PFSK-1 (cell line): Measurements from ENCODE around the gene FAM13C.

Experiments used
- POLR2AphosphoS5 ChIP-seq: IDR thresholded peaks from 2 replicates; pipeline ENCODE4 v1.6.1; 2012; ENCODE audit warnings: low read depth, mild to moderate bottlenecking, control low read depth, low read length, moderate library complexity
- SIN3A ChIP-seq: IDR thresholded peaks from 2 replicates; pipeline ENCODE4 v1.6.1; 2012; ENCODE audit warnings: mild to moderate bottlenecking, low read length, moderate library complexity, borderline replicate concordance; ENCODE audit not compliant: insufficient read depth
- TF ChIP-seq, protein P1 (sequence below), 2 experiments: IDR thresholded peaks; 2 replicates each; pipeline versions ENCODE4 v1.6.1 to v1.8.0; 2011 to 2012; ENCODE audit warnings: low read depth in 2 of 2, low read length in 2 of 2, control low read depth in 1 of 2, inconsistent platforms in 1 of 2, mild to moderate bottlenecking in 1 of 2, moderate library complexity in 1 of 2; ENCODE audit not compliant: insufficient read depth in 1 of 2

DNA sequence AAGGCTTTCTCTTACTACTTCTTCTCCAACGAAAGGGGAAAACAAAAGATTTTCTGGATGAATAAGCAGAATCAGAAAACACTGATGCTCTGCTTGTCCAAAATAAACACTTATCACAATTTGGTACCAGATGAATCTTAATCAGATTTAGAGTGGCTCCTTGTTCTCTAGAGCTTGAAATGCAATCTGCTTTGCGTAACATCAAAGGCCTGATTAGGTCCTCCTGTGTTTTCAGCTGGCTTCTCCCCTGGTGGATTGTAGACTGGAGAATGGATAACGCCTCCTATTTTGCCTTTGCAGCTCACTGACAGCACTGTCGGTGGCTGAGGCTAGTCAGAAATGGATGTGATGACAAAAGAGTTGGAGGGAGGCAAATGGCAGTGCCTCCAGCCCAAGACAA, 91.2 kb downstream of the FAM13C start:
- TF ChIP-seq SIN3A (no peak), POLR2AphosphoS5 (no peak)
- TF ChIP-seq, protein P1, sequence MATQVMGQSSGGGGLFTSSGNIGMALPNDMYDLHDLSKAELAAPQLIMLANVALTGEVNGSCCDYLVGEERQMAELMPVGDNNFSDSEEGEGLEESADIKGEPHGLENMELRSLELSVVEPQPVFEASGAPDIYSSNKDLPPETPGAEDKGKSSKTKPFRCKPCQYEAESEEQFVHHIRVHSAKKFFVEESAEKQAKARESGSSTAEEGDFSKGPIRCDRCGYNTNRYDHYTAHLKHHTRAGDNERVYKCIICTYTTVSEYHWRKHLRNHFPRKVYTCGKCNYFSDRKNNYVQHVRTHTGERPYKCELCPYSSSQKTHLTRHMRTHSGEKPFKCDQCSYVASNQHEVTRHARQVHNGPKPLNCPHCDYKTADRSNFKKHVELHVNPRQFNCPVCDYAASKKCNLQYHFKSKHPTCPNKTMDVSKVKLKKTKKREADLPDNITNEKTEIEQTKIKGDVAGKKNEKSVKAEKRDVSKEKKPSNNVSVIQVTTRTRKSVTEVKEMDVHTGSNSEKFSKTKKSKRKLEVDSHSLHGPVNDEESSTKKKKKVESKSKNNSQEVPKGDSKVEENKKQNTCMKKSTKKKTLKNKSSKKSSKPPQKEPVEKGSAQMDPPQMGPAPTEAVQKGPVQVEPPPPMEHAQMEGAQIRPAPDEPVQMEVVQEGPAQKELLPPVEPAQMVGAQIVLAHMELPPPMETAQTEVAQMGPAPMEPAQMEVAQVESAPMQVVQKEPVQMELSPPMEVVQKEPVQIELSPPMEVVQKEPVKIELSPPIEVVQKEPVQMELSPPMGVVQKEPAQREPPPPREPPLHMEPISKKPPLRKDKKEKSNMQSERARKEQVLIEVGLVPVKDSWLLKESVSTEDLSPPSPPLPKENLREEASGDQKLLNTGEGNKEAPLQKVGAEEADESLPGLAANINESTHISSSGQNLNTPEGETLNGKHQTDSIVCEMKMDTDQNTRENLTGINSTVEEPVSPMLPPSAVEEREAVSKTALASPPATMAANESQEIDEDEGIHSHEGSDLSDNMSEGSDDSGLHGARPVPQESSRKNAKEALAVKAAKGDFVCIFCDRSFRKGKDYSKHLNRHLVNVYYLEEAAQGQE (IDR thresholded peaks at IDR 0.05; ENCODE audit: insufficient read depth in 1 of 2, low read depth in 2 of 2, low read length in 2 of 2) = no peak
